GM12878 (cell line): ENCODE measurements around the gene ARID3A. TPM values are rescaled to one million over a fixed set of nuclear protein-coding genes. Genes with fewer than 3 reads are reported as not detected.

Source experiments
- BHLHE40 ChIP-seq, 2 experiments: fragments of 450-650 bp in 1 of 2; IDR thresholded peaks; 2 replicates each; pipeline ENCODE4 v1.6.1; 2011 to 2017; ENCODE audit warnings: low read depth in 2 of 2, borderline replicate concordance in 1 of 2, improper control_type of control experiment in 1 of 2, low read length in 1 of 2, mild to moderate bottlenecking in 1 of 2
- CBX3 ChIP-seq: fragments of 200-600 bp; sonication (generic); IDR thresholded peaks from 2 replicates; pipeline ENCODE4 v1.6.1; 2016; ENCODE audit warnings: low read depth, borderline replicate concordance
- GATAD2B ChIP-seq: fragments of 450-650 bp; conservative IDR thresholded peaks from 2 replicates; pipeline ENCODE4 v1.6.1; 2017; ENCODE audit warnings: low read depth, mild to moderate bottlenecking, moderate library complexity
- KLF5 ChIP-seq: fragments of 450-650 bp; IDR thresholded peaks from 2 replicates; pipeline ENCODE4 v1.6.1; 2014; ENCODE audit warnings: mild to moderate bottlenecking; ENCODE audit not compliant: partially characterized antibody
- NR2C1 ChIP-seq: fragments of 450-650 bp; IDR thresholded peaks from 2 replicates; pipeline ENCODE4 v1.6.1; 2017; ENCODE audit warnings: antibody characterized with exemption, mild to moderate bottlenecking, moderate library complexity
- NR2F1 ChIP-seq: fragments of 450-650 bp; conservative IDR thresholded peaks from 2 replicates; pipeline ENCODE4 v1.6.1; 2017; ENCODE audit warnings: mild to moderate bottlenecking
- PAX8 ChIP-seq: fragments of 450-650 bp; IDR thresholded peaks from 2 replicates; pipeline ENCODE4 v1.6.1; 2017; ENCODE audit warnings: mild to moderate bottlenecking, moderate library complexity
- PML ChIP-seq: IDR thresholded peaks from 2 replicates; pipeline ENCODE4 v1.6.1; 2012; ENCODE audit warnings: low read length, inconsistent platforms
- POLR2AphosphoS5 ChIP-seq: IDR thresholded peaks from 2 replicates; pipeline ENCODE4 v1.6.1; 2011; ENCODE audit warnings: mild to moderate bottlenecking, low read length, inconsistent platforms
- RAD51 ChIP-seq: fragments of 450-650 bp; IDR thresholded peaks from 2 replicates; pipeline ENCODE4 v1.6.1; 2016; ENCODE audit warnings: moderate library complexity, mild to moderate bottlenecking, inconsistent platforms
- SREBF1 ChIP-seq: IDR thresholded peaks from 2 replicates; pipeline ENCODE4 v1.6.1; 2012; ENCODE audit warnings: mild to moderate bottlenecking, low read length
- SUZ12 ChIP-seq: fragments of 200-600 bp; sonication (generic); IDR thresholded peaks from one replicate; pipeline ENCODE4 v1.6.1; 2018; ENCODE audit warnings: antibody characterized with exemption, mild to moderate bottlenecking; ENCODE audit not compliant: unreplicated experiment
- TARDBP ChIP-seq: IDR thresholded peaks from 2 replicates; pipeline ENCODE4 v1.6.1; 2016; ENCODE audit warnings: borderline replicate concordance
- TCF7 ChIP-seq: IDR thresholded peaks from 2 replicates; pipeline ENCODE4 v1.6.1; 2014; ENCODE audit warnings: antibody characterized with exemption, borderline replicate concordance
- ZNF274 ChIP-seq: IDR thresholded peaks from one replicate; pipeline ENCODE4 v1.8.0; 2011; ENCODE audit not compliant: insufficient read length, insufficient read depth
- ZNF622 ChIP-seq: fragments of 450-650 bp; IDR thresholded peaks from 2 replicates; pipeline ENCODE4 v1.6.1; 2017; ENCODE audit warnings: mild to moderate bottlenecking, inconsistent platforms
- polyA plus RNA-seq, 11 experiments: library from polyadenylated mRNA; depleted of rRNA in 4 of 11; unstranded in 6 of 11; stranded (reverse) in 5 of 11; fragments of >200 nt; fragmentation: Nextera tagmentation in 4 of 11; fragmentation: Illumina TruSeq in 1 of 11; extraction: Ambion mirVana in 4 of 11; extraction: Trizol in 1 of 11; gene quantifications; 1 replicate in 1 of 11; 2 replicates in 10 of 11; pipeline versions ENCODE4 v1.2.1 to v1.2.3, GENCODE V29; 2011 to 2016; ENCODE audit warnings: inconsistent platforms in 2 of 11, missing spikeins in 2 of 11, low read depth in 1 of 11
- total RNA-seq, 4 experiments: library from RNA; depleted of rRNA in 3 of 4; stranded (reverse); fragments of >200 nt in 3 of 4; fragmentation: Illumina TruSeq in 1 of 4; extraction: Trizol in 1 of 4; gene quantifications; 2 replicates each; pipeline versions ENCODE4 v1.2.1 to v1.2.3, GENCODE V29; 2013 to 2021
- TF ChIP-seq, protein P1 (sequence below): fragments of 450-650 bp; IDR thresholded peaks from 2 replicates; pipeline ENCODE4 v1.6.1; 2017; ENCODE audit warnings: mild to moderate bottlenecking, moderate library complexity
- TF ChIP-seq, protein P2 (sequence below): IDR thresholded peaks from 2 replicates; pipeline ENCODE4 v1.6.1; 2012; ENCODE audit warnings: low read depth, low read length, improper control_type of control experiment
- TF ChIP-seq, protein P3 (sequence below): fragments of 450-650 bp; IDR thresholded peaks from 2 replicates; pipeline ENCODE4 v1.6.1; 2018; ENCODE audit warnings: borderline replicate concordance, mild to moderate bottlenecking; ENCODE audit not compliant: partially characterized antibody
- TF ChIP-seq, protein P4 (sequence below): IDR thresholded peaks from 2 replicates; pipeline ENCODE4 v1.6.1; 2011; ENCODE audit warnings: low read depth, mild to moderate bottlenecking, low read length, moderate library complexity, borderline replicate concordance; ENCODE audit errors: extremely low read depth
- TF ChIP-seq, protein P5 (sequence below): fragments of 450-650 bp; IDR thresholded peaks from 2 replicates; pipeline ENCODE4 v1.6.1; 2014; ENCODE audit warnings: mild to moderate bottlenecking

ARID3A gene
- total and polyA plus RNA-seq, 10 of the 15 experiments (the other 5 are each of a cell fraction or from before 2014, with no cell fraction given), result 0.76 to 70.0 (median 16.7) TPM

- TF ChIP-seq, protein P1, sequence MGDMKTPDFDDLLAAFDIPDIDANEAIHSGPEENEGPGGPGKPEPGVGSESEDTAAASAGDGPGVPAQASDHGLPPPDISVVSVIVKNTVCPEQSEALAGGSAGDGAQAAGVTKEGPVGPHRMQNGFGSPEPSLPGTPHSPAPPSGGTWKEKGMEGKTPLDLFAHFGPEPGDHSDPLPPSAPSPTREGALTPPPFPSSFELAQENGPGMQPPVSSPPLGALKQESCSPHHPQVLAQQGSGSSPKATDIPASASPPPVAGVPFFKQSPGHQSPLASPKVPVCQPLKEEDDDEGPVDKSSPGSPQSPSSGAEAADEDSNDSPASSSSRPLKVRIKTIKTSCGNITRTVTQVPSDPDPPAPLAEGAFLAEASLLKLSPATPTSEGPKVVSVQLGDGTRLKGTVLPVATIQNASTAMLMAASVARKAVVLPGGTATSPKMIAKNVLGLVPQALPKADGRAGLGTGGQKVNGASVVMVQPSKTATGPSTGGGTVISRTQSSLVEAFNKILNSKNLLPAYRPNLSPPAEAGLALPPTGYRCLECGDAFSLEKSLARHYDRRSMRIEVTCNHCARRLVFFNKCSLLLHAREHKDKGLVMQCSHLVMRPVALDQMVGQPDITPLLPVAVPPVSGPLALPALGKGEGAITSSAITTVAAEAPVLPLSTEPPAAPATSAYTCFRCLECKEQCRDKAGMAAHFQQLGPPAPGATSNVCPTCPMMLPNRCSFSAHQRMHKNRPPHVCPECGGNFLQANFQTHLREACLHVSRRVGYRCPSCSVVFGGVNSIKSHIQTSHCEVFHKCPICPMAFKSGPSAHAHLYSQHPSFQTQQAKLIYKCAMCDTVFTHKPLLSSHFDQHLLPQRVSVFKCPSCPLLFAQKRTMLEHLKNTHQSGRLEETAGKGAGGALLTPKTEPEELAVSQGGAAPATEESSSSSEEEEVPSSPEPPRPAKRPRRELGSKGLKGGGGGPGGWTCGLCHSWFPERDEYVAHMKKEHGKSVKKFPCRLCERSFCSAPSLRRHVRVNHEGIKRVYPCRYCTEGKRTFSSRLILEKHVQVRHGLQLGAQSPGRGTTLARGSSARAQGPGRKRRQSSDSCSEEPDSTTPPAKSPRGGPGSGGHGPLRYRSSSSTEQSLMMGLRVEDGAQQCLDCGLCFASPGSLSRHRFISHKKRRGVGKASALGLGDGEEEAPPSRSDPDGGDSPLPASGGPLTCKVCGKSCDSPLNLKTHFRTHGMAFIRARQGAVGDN, result peak; percentile 49
- TF ChIP-seq RAD51 (no peak), GATAD2B (peak; percentile 61), SREBF1 (no peak), CBX3 (no peak), TARDBP (no peak), NR2C1 (no peak), KLF5 (no peak), BHLHE40 (IDR thresholded peaks at IDR 0.05; ENCODE audit: borderline replicate concordance in 1 of 2, low read depth in 2 of 2, low read length in 1 of 2) (peak; percentile 59 to 74; a peak in 3 of 4 replicates), PML (no peak), PAX8 (no peak), TCF7 (no peak), SUZ12 (no peak), NR2F1 (peak; percentile 68), ZNF622 (no peak), POLR2AphosphoS5 (peak; percentile 62; the same call in 1 of the 2 replicates), ZNF274 (no peak)
- TF ChIP-seq, protein P2, sequence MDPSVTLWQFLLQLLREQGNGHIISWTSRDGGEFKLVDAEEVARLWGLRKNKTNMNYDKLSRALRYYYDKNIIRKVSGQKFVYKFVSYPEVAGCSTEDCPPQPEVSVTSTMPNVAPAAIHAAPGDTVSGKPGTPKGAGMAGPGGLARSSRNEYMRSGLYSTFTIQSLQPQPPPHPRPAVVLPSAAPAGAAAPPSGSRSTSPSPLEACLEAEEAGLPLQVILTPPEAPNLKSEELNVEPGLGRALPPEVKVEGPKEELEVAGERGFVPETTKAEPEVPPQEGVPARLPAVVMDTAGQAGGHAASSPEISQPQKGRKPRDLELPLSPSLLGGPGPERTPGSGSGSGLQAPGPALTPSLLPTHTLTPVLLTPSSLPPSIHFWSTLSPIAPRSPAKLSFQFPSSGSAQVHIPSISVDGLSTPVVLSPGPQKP, result no peak
- TF ChIP-seq, protein P3, sequence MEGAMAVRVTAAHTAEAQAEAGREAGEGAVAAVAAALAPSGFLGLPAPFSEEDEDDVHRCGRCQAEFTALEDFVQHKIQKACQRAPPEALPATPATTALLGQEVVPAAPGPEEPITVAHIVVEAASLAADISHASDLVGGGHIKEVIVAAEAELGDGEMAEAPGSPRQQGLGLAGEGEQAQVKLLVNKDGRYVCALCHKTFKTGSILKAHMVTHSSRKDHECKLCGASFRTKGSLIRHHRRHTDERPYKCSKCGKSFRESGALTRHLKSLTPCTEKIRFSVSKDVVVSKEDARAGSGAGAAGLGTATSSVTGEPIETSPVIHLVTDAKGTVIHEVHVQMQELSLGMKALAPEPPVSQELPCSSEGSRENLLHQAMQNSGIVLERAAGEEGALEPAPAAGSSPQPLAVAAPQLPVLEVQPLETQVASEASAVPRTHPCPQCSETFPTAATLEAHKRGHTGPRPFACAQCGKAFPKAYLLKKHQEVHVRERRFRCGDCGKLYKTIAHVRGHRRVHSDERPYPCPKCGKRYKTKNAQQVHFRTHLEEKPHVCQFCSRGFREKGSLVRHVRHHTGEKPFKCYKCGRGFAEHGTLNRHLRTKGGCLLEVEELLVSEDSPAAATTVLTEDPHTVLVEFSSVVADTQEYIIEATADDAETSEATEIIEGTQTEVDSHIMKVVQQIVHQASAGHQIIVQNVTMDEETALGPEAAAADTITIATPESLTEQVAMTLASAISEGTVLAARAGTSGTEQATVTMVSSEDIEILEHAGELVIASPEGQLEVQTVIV, result no peak
- TF ChIP-seq, protein P4, sequence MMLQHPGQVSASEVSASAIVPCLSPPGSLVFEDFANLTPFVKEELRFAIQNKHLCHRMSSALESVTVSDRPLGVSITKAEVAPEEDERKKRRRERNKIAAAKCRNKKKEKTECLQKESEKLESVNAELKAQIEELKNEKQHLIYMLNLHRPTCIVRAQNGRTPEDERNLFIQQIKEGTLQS, result no peak
- TF ChIP-seq, protein P5, sequence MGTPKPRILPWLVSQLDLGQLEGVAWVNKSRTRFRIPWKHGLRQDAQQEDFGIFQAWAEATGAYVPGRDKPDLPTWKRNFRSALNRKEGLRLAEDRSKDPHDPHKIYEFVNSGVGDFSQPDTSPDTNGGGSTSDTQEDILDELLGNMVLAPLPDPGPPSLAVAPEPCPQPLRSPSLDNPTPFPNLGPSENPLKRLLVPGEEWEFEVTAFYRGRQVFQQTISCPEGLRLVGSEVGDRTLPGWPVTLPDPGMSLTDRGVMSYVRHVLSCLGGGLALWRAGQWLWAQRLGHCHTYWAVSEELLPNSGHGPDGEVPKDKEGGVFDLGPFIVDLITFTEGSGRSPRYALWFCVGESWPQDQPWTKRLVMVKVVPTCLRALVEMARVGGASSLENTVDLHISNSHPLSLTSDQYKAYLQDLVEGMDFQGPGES, result no peak
Observed at GRCh38 chr19:932648-933552, 7.1 kb downstream of the ARID3A start (continued).
